ENCODE data around the gene IFI6.

- TF ChIP-seq POLR2A (IDR thresholded peaks at IDR 0.05) (no peak), POLR2AphosphoS5 (IDR thresholded peaks at IDR 0.05) (no peak)
- TF ChIP-seq, protein P1, sequence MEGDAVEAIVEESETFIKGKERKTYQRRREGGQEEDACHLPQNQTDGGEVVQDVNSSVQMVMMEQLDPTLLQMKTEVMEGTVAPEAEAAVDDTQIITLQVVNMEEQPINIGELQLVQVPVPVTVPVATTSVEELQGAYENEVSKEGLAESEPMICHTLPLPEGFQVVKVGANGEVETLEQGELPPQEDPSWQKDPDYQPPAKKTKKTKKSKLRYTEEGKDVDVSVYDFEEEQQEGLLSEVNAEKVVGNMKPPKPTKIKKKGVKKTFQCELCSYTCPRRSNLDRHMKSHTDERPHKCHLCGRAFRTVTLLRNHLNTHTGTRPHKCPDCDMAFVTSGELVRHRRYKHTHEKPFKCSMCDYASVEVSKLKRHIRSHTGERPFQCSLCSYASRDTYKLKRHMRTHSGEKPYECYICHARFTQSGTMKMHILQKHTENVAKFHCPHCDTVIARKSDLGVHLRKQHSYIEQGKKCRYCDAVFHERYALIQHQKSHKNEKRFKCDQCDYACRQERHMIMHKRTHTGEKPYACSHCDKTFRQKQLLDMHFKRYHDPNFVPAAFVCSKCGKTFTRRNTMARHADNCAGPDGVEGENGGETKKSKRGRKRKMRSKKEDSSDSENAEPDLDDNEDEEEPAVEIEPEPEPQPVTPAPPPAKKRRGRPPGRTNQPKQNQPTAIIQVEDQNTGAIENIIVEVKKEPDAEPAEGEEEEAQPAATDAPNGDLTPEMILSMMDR (IDR thresholded peaks at IDR 0.05 in 8 of 11, conservative IDR thresholded peaks at IDR 0.05 in 3 of 11) = no peak
These were observed 54.6 kb downstream of the IFI6 start for GRCh38 chr1:27617420-27617819.

Data from spleen (tissue), 7 donors.